HG02938 (cell line): ENCODE results near the gene MED8.

Source experiments
- ATAC-seq: cut with Tn5 transposase; IDR thresholded peaks from one replicate; pipeline ENCODE4 v1.9.1; 2021; ENCODE audit warnings: mild to moderate bottlenecking, moderate library complexity; ENCODE audit not compliant: unreplicated experiment

The MED8 gene

GRCh38 chr1:43339584-43340232 lies 49.9 kb downstream of the MED8 start:
- ATAC-seq, result no peak

GRCh38 chr1:43338001-43338400 lies 51.6 kb downstream of the MED8 start:
- no peak for ATAC-seq

- no peak for ATAC-seq
These were observed 52.0 kb downstream of the MED8 start, which contains the start of gene MPL for GRCh38 chr1:43337588-43337987. TSS of gene MPL (plus strand) at chr1:43337818. CDS start at chr1:43337849, 31 bp downstream.

GRCh38 chr1:43334453-43335205 lies 55.0 kb downstream of the MED8 start:
- no peak for ATAC-seq
